Stimulated activated CD8-positive, alpha-beta memory T cell treated with anti-CD3 and anti-CD28 coated beads, Interleukin-7, amount 100 ng/mL, for 4 hours (primary cell): ENCODE measurements around the gene SPHK2.

ENCODE experiments used
- DNase-seq, 2 donors: peaks; one replicate each; pipeline ENCODE4 v3.0.0-alpha.2; 2020; ENCODE audit warnings: low read depth in 2 of 2

SPHK2 gene

GRCh38 chr19:48606463-48607358 lies 12.6 kb upstream of the SPHK2 start, which contains the start of gene SPACA4:
TSS of gene SPACA4 (plus strand) at chr19:48606742. CDS start at chr19:48606979, 237 bp downstream.
- DNase-seq = no peak

DNA sequence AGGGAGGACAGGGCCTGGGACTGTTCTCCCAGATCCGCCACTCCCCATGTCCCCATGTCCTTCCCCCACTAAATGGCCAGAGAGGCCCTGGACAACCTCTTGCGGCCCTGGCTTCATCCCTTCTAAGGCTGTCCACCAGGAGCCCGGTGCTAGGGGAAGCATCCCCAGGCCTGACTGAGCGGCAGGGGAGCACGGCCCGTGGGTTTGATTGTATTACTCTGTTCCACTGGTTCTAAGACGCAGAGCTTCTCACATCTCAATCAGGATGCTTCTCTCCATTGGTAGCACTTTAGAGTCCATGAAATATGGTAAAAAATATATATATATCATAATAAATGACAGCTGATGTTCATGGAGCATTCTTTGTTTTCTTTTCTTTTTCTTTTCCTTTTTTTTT lies 11.9 kb upstream of the SPHK2 start:
- DNase-seq = no peak

DNA sequence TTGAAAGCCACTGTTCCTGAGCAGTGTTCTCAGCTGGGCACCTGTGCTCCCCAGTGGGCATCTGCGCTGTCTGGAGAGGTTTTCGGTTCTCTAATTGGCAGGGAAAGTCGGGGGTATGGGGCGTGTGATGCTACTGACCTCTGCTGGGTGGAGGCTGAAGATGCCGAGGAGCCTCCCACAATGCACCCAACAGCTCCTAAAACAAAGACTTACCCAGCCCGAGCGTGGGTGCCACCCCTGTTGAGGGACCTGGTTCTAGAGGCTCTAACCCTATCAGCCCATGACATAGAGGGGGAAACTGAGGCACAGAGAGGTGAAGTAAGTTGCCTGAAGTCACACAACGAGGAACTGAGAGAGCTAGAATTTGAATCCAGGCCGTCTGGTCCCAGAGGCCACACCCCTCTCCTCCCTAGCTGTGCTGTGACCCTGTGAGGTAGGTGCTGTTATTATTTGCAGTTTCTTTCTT lies 10.5 kb upstream of the SPHK2 start:
- DNase-seq = peak in 1 of 2 donors; percentile 30

GRCh38 chr19:48609571-48610108 lies 9.7 kb upstream of the SPHK2 start:
- no peak for DNase-seq

GRCh38 chr19:48611872-48612271 lies 7.4 kb upstream of the SPHK2 start:
- no peak for DNase-seq

GRCh38 chr19:48613024-48613851 lies 6.1 kb upstream of the SPHK2 start:
- DNase-seq = no peak

DNA sequence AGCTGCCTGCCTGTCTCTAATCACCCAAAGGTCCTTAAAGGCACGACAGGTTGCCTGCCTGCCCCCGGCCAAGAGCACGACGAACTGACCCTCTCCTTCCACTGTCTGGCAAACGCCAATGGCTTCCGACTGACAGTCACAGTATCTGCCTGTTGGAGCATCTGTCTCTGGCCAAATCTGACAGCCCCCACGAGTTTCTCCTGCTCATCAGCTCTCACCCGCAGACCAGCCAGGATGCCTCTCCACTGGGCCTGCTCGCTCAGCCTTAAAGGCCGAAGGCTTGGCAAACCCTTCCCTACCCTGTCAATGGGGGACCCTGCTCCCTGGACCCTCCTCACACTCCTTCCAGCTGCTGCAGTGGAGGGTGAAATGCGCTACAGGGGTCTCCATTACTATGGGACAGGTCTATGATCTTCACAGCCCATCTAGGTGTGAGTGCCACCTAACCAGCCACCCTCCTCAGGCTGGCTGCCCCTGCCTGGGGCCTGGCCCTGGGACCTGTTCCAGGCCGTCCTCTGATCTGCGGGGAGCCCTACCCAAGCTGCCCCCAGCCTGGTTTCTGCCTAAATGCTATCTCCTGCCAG lies 5.4 kb upstream of the SPHK2 start:
- no peak for DNase-seq

- no peak for DNase-seq
Measured at GRCh38 chr19:48614436-48615230, 4.7 kb upstream of the SPHK2 start, which contains the start of gene FAM83E. TSS of gene FAM83E (minus strand) at chr19:48615076. CDS start at chr19:48613372, 1,704 bp downstream.

GRCh38 chr19:48615231-48616040 lies 3.9 kb upstream of the SPHK2 start:
- no peak for DNase-seq

DNA sequence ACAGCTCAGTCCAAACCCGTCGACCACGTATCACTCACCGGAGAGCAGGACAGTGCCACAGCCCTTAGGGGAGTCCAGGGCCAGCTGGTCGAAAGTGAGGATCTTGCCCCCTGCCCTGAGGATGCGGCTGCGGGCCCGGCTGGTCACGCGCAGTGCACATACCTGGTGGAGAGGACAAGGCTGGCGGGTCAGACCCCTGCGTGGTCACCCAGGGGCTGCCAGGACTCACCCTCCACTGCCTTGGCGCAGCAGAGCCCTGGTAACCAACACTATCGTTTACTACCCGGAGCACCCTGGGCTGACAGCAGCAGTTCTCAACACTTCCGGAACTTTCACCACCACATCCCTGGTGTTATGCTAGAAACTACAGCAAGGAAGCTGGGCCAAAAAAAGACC lies 3.3 kb upstream of the SPHK2 start:
- no peak for DNase-seq

DNA sequence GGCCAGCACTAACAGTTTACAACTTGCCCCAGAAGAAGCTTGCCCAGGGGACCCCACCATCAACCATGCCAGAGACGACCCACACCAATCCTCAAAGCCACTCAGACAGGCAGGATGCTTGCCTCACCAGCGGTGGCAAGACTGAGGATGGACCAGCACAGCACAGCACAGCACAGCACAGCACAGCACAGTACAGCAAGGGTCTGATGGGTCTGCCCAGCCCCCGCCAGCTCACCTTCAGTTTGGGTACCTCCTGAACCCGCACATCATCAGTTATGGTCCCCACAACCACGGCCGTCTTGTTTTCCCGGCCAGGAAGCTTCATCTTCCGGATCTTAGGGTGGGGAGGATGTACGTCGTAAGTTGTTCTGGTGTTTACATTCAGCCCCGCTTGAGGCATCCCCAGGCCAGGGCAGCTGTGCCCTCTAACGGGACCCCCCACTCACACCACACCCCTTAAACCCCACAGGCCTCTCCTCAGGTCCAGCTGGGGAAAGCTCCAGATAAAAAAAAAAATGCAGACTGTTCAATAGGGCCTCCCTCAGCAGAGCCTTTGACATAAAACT lies 2.7 kb upstream of the SPHK2 start:
- no peak for DNase-seq

- no peak for DNase-seq
Measured at GRCh38 chr19:48617146-48617937, 2.0 kb upstream of the SPHK2 start.

GRCh38 chr19:48618278-48618915 lies 909 bp upstream of the SPHK2 start:
- no peak for DNase-seq

DNA sequence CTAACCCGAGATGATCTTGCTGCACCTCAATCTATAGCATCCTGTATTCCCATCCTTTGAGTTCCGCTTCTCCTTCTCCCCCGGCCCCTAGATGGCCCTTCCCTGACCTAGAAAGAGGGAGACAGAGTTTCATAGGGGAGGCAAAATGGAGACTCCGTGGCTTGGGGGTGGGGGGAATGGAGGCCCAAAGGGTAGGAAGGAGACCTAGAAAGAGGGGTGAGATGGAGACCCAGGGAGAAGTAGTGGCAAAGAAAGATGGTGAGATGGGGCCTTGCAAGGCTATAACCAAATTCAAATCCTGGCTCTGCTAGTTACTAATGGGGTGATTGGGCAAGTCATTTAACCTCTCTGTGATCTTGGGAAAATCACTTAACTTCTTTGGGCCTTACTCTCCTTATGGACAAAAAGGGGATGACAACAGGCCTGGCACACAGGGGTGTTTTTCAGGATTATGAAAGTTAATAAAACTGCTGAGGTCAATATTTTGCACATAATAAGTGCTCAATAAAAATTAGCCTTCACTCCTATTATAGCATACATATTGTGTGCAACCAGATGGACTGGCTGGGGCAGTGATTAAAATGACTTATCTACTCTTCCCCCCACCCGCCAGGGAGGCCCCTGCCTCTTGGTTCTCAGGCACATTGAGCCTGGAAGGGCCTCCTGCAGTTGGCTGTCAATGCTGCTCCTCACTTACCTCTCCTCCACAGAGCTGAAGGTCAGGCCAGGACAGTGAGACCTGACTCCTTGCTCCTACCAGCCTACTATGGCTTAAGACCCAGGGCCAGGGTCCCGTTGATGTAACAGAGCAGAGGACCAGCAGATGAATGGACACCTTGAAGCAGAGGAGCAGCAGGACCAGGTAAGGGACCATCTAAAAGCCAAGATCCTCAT lies 633 bp downstream of the SPHK2 start:
- DNase-seq = no peak

DNA sequence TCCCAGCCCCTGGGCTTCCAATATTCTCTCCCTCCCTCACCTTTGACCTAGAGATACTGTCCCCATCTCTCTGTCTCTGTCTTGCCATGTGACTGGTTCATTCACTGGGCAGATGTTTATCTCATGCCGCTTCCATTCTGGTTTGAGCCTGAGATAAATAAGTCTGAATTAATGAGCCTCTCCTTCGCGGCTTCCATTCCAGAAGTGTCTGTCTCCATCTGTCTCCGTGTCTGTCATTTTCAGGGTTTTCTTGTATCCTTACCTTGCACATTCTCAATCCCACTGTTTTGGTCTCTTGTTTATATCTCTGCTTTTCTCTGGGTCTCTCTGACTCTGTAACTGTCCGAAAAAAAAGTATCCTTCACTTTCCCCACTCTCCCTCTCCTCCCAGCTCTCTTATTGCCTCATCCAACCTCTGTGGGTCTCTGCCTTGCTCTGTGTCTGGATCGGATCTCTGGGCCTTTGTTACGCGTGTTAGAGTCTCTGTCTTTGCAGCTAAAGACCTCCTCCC lies 4.3 kb downstream of the SPHK2 start:
- no peak for DNase-seq

DNA sequence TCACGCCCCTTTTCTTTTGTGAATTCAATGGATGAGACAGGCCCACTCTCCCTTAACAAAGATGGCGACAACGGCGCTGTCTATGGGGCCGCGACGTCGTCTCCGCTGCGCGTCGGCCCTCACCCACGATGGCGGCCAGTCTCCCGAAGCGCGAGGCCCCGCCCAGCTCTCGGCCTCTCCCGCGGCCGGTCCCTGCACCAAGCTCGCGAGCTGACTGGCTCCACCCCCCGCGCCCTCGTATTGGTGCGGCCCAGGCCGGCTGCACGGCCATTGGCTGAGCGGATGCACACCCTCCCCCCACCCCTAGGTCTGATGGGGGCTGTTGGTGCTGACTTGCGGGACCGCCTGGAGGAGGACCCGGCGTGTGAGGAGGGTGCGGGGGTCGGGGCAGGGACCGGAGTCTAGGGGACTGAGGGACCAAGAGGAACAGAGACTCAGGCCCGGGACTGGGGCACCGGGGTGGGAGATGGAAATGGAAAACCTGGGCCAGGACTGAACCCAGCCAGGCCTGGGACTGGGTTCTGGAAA lies 4.8 kb downstream of the SPHK2 start:
- DNase-seq = peak; percentile 89 to 98
